PC-9 (cell line): Measurements from ENCODE around the gene CCNL2. TPM values are rescaled to one million over a fixed set of nuclear protein-coding genes. Genes with fewer than 3 reads are reported as not detected.

Experiments used
- BruUV-seq: library from RNA; stranded (reverse); fragments of 400-500 nt; replicated peaks from 2 replicates; lab custom pipeline; 2021; lab: Mats Ljungman, UMichigan
- CTCF ChIA-PET: fragments of 300-600 bp; sonication (Branson Sonifier 250); formaldehyde crosslinking; loops from one replicate; lab custom pipeline; 2022; ENCODE audit warnings: antibody characterized with exemption; lab: Charles Lee
- POLR2A ChIA-PET: fragments of 300-600 bp; sonication (Branson Sonifier 250); formaldehyde crosslinking; loops from one replicate; lab custom pipeline; 2022; ENCODE audit warnings: antibody characterized with exemption; ENCODE audit not compliant: unreplicated experiment; lab: Charles Lee
- DNase-seq, 2 experiments: peaks; one replicate each; pipeline versions ENCODE4 v3.0.0 to v3.0.0-alpha.2; 2015 to 2022; ENCODE audit warnings: mixed read lengths in 1 of 2
- H2AFZ ChIP-seq: fragments of 200-600 bp; sonication (generic); 2 replicates; pipeline ENCODE4 v1.8.1; 2017; ENCODE audit warnings: antibody characterized with exemption
- H3F3A ChIP-seq: fragments of 200-600 bp; sonication (generic); 2 replicates; pipeline ENCODE4 v1.8.1; 2017; ENCODE audit warnings: antibody characterized with exemption, mild to moderate bottlenecking, low read depth; ENCODE audit not compliant: insufficient read depth
- H3K27ac ChIP-seq: fragments of 200-600 bp; sonication (generic); 2 replicates; pipeline ENCODE4 v1.6.1; 2016; ENCODE audit warnings: mixed run types
- H3K27me3 ChIP-seq: fragments of 200-600 bp; sonication (generic); 2 replicates; pipeline ENCODE4 v1.6.1; 2016; ENCODE audit warnings: low read depth, mixed run types; ENCODE audit not compliant: insufficient read depth
- H3K36me3 ChIP-seq: fragments of 200-600 bp; sonication (generic); 2 replicates; pipeline ENCODE4 v1.6.1; 2016; ENCODE audit warnings: low read depth, mixed run types
- H3K4me1 ChIP-seq: fragments of 200-600 bp; sonication (generic); replicated peaks from 2 replicates; pipeline ENCODE4 v1.6.1; 2016; ENCODE audit warnings: mixed run types; ENCODE audit not compliant: insufficient read depth
- H3K4me2 ChIP-seq: fragments of 200-600 bp; sonication (generic); 2 replicates; pipeline ENCODE4 v1.6.1; 2017; ENCODE audit warnings: mixed run types
- H3K4me3 ChIP-seq: fragments of 200-600 bp; sonication (generic); 2 replicates; pipeline ENCODE4 v1.6.1; 2016; ENCODE audit warnings: mixed run types
- H3K79me2 ChIP-seq: fragments of 200-600 bp; sonication (generic); 2 replicates; pipeline ENCODE4 v1.6.1; 2017; ENCODE audit warnings: low read depth, mixed run types
- H3K9me2 ChIP-seq: fragments of 200-600 bp; sonication (generic); 2 replicates; pipeline ENCODE4 v1.8.1; 2017; ENCODE audit warnings: mild to moderate bottlenecking; ENCODE audit not compliant: insufficient read depth
- H3K9me3 ChIP-seq: fragments of 200-600 bp; sonication (generic); 2 replicates; pipeline ENCODE4 v1.8.1; 2016; ENCODE audit warnings: low read depth; ENCODE audit not compliant: insufficient read depth
- H4K20me1 ChIP-seq: fragments of 200-600 bp; sonication (generic); 2 replicates; pipeline ENCODE4 v1.8.1; 2017; ENCODE audit not compliant: insufficient read depth
- EZH2 ChIP-seq: fragments of 200-600 bp; sonication (generic); IDR thresholded peaks from 2 replicates; pipeline ENCODE4 v1.8.0; 2017; ENCODE audit warnings: antibody characterized with exemption, low read depth
- intact Hi-C: fragments of 100-400 bp; cut with micrococcal nuclease; formaldehyde crosslinking; loops from one replicate; pipeline ENCODE4 v1.10.0; 2022; ENCODE audit not compliant: unreplicated experiment
- total RNA-seq: library from RNA; stranded (reverse); gene quantifications from 2 replicates; pipeline ENCODE4 v1.2.3, GENCODE V29; 2021
- TF ChIP-seq, protein P1 (sequence below): fragments of 200-600 bp; sonication (generic); conservative IDR thresholded peaks from 2 replicates; pipeline ENCODE4 v1.6.1; 2017; ENCODE audit warnings: mixed run types, antibody characterized with exemption, mild to moderate bottlenecking, moderate library complexity

The CCNL2 gene
- total RNA-seq, 1 experiment from 2014 or later: 162 TPM

DNA sequence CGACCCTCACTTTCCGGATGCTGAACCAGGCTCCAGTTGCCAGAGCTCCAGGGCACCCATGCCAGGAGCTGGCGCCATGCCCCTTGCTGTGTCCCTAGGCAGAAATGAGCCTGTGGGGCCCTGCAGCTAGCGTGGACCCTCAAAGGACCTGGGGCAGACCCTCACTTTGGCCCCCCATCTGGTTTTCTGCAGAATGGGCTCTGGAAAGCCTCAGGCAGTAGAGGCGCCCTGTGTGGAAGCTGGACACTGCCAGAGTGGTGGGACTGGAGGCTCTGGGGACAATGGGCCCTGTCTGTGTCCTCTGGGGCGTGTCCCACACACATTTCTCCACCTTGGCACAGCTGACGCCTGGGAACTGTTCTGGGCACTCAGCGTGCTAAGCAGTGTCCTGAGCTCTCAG, 17.8 kb downstream of the CCNL2 start:
- POLR2A ChIA-PET: no interaction called here
- Histone ChIP-seq H3F3A (peaks cover 20% of the 10 kb centered on the region; the same call in 1 of the 2 replicates), H3K4me2 (no peak overlapping the region), H3K4me3 (no peak overlapping the region), H4K20me1 (no peaks in the 10 kb centered on the region), H3K27me3 (no peaks in the 10 kb centered on the region), H3K9me3 (no peaks in the 10 kb centered on the region), H3K79me2 (peaks cover 10% of the 10 kb centered on the region; the same call in 1 of the 2 replicates), H3K4me1 (0 out of 2 replicates have a peak, but pooled peaks cover under 1% of the 10 kb centered on the region), H3K9me2 (no peaks in the 10 kb centered on the region), H2AFZ (no peak overlapping the region), H3K27ac (no peak overlapping the region), H3K36me3 (no peaks in the 10 kb centered on the region)
- no peak for DNase-seq
- BruUV-seq: no TSS peak
- TF ChIP-seq, protein P1, sequence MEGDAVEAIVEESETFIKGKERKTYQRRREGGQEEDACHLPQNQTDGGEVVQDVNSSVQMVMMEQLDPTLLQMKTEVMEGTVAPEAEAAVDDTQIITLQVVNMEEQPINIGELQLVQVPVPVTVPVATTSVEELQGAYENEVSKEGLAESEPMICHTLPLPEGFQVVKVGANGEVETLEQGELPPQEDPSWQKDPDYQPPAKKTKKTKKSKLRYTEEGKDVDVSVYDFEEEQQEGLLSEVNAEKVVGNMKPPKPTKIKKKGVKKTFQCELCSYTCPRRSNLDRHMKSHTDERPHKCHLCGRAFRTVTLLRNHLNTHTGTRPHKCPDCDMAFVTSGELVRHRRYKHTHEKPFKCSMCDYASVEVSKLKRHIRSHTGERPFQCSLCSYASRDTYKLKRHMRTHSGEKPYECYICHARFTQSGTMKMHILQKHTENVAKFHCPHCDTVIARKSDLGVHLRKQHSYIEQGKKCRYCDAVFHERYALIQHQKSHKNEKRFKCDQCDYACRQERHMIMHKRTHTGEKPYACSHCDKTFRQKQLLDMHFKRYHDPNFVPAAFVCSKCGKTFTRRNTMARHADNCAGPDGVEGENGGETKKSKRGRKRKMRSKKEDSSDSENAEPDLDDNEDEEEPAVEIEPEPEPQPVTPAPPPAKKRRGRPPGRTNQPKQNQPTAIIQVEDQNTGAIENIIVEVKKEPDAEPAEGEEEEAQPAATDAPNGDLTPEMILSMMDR: no peak
- TF ChIP-seq EZH2: no peak
- intact Hi-C loops: no loop called here
- CTCF ChIA-PET: no interaction called here

DNA sequence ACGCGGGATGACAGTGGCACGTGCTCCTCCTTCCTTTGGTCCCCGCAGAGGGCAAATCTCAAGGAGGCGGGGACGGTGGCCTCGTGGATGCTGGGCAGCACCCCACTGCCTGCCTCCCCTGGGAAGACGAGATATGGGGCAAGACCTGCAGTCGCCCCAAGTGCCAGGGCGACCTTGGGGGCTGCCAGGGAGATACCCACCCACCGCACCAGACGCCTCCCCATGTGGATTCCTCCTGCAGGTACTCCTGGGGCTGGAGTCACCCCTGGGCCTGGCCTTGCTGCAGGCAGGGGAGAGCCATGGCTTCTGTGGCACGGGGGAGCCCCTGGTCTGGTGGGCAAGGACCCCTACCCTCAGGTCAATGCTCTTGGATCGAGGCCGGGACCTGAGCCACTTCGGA, 18.3 kb downstream of the CCNL2 start:
- POLR2A ChIA-PET: no interaction called here
- H3K27me3 ChIP-seq: no peaks in the 10 kb centered on the region

DNA sequence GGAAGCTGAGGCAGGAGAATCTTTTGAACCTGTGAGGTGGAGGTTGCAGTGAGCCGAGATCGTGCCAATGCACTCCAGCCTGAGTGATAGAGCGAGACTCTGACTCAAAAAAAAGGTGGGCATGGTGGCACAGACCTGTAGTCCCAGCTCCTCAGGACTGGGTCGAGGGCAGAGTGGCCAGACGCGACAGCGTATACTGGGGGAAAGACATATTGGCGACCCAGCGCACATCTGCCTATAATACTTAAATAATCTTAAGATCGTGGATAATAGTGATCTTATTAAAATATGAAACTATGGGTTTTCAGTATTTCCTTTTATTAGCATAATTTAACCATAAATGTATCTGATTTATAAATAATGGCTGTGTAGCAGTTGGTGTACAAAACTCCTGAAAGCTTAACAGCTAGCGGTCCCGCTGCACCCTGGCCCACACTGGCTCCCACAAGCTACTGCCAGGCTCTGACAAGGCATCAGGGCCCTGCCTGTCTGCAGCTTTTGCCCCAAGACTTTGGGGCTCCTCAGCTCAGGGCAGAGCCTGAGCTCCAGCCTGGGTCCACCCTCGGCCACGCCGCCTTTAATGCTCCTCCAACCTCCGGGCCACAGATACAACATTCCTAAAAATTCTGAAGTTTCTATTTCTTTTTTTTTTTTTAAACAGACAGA, 21.5 kb downstream of the CCNL2 start:
- TF ChIP-seq, protein P1: no peak
- no peak for TF ChIP-seq EZH2
- Histone ChIP-seq H4K20me1 (no peaks in the 10 kb centered on the region), H3K27me3 (no peaks in the 10 kb centered on the region), H2AFZ (no peak overlapping the region), H3K36me3 (no peaks in the 10 kb centered on the region), H3K4me2 (no peak overlapping the region), H3K9me2 (no peaks in the 10 kb centered on the region), H3K9me3 (no peaks in the 10 kb centered on the region), H3K4me3 (no peak overlapping the region), H3F3A (peaks cover 32% of the 10 kb centered on the region; the same call in 1 of the 2 replicates), H3K79me2 (peaks cover 30% of the 10 kb centered on the region), H3K27ac (no peak overlapping the region), H3K4me1 (peaks cover 16% of the 10 kb centered on the region)
- CTCF ChIA-PET: interaction anchor here (0.6 kb wide), 1 partner anchor 26 kb away, joined by 5 read pairs; no protein-coding TSS in a partner anchor
- POLR2A ChIA-PET: interaction anchor here (0.7 kb wide), 1 partner anchor 12 kb away, joined by 4 read pairs; no protein-coding TSS in a partner anchor
- no peak for DNase-seq
- intact Hi-C loops: loop anchor here (10.0 kb wide), 1 partner anchor 127 kb away; no protein-coding TSS in a partner anchor
- no TSS peak for BruUV-seq

More for the DNA sequence above, 18.3 kb downstream of the CCNL2 start:
- H3K27ac ChIP-seq: no peak overlapping the region
- no peaks in the 10 kb centered on the region for H3K9me3 ChIP-seq
- peaks cover 4% of the 10 kb centered on the region; the same call in 1 of the 2 replicates for H3K4me1 ChIP-seq
- intact Hi-C loops: no loop called here
- H3K36me3 ChIP-seq: no peaks in the 10 kb centered on the region
- no peak overlapping the region for H3K4me3 ChIP-seq
- H2AFZ ChIP-seq: no peak overlapping the region
- H3K4me2 ChIP-seq: no peak overlapping the region
- CTCF ChIA-PET: no interaction called here
- H4K20me1 ChIP-seq: no peaks in the 10 kb centered on the region
- no peak for DNase-seq
- BruUV-seq: no TSS peak
- H3K9me2 ChIP-seq: no peaks in the 10 kb centered on the region
- H3K79me2 ChIP-seq: peaks cover 13% of the 10 kb centered on the region
- H3F3A ChIP-seq: peaks cover 24% of the 10 kb centered on the region; the same call in 1 of the 2 replicates
- no peak for TF ChIP-seq EZH2
- TF ChIP-seq, protein P1: no peak
